Activated CD8-positive, alpha-beta memory T cell treated with anti-CD3 and anti-CD28 coated beads for 24 hours (primary cell): ENCODE results near the gene BID.

Experiments used
- DNase-seq: peaks from one replicate; pipeline ENCODE4 v3.0.0-alpha.2; 2020

Gene BID

GRCh38 chr22:17774206-17774925 lies at the start of gene BID:
TSS of gene BID (minus strand) at chr22:17774469. CDS start at chr22:17750116, 24,353 bp downstream.
- no peak for DNase-seq

- no peak for DNase-seq
These were observed 49.7 kb upstream of the BID start for GRCh38 chr22:17823964-17824363.

GRCh38 chr22:17823226-17823625 lies 49.0 kb upstream of the BID start:
- DNase-seq = no peak

- no peak for DNase-seq
These were observed 47.8 kb upstream of the BID start for GRCh38 chr22:17822087-17822486.

- no peak for DNase-seq
These were observed 46.7 kb upstream of the BID start for GRCh38 chr22:17820879-17821439.

- no peak for DNase-seq
These were observed 44.4 kb upstream of the BID start for GRCh38 chr22:17818649-17819048.

- no peak for DNase-seq
These were observed 43.9 kb upstream of the BID start for GRCh38 chr22:17818180-17818579.

- no peak for DNase-seq
These were observed 43.3 kb upstream of the BID start for GRCh38 chr22:17817511-17818065.

GRCh38 chr22:17817079-17817478 lies 42.8 kb upstream of the BID start:
- no peak for DNase-seq

GRCh38 chr22:17816649-17817048 lies 42.4 kb upstream of the BID start:
- no peak for DNase-seq

GRCh38 chr22:17815703-17816254 lies 41.5 kb upstream of the BID start:
- no peak for DNase-seq

- no peak for DNase-seq
These were observed 40.6 kb upstream of the BID start for GRCh38 chr22:17814830-17815229.

- no peak for DNase-seq
These were observed 39.8 kb upstream of the BID start for GRCh38 chr22:17814084-17814483.

- DNase-seq = no peak
These were observed 36.9 kb upstream of the BID start for GRCh38 chr22:17811119-17811518.

GRCh38 chr22:17810570-17811116 lies 36.4 kb upstream of the BID start:
- no peak for DNase-seq

GRCh38 chr22:17808693-17809403 lies 34.6 kb upstream of the BID start:
- DNase-seq = no peak

- no peak for DNase-seq
These were observed 33.5 kb upstream of the BID start for GRCh38 chr22:17807578-17808410.

- no peak for DNase-seq
These were observed 32.8 kb upstream of the BID start for GRCh38 chr22:17807086-17807485.

GRCh38 chr22:17806437-17806836 lies 32.2 kb upstream of the BID start:
- no peak for DNase-seq

GRCh38 chr22:17804331-17805080 lies 30.2 kb upstream of the BID start:
- no peak for DNase-seq

GRCh38 chr22:17803609-17804270 lies 29.5 kb upstream of the BID start:
- no peak for DNase-seq
